ENCODE measurements around the gene CUL9.

CUL9 gene

GRCh38 chr6:43193929-43194328 lies 11.9 kb downstream of the CUL9 start:
- no peak for TF ChIP-seq RARB (CRISPR knock-in tag; IDR thresholded peaks at IDR 0.05)
- no peak for TF ChIP-seq BACH2 (CRISPR knock-in tag; IDR thresholded peaks at IDR 0.05; ENCODE audit: borderline replicate concordance)
- TF ChIP-seq CSDC2 (CRISPR knock-in tag; IDR thresholded peaks at IDR 0.05), result no peak
- TF ChIP-seq ZFP3 (CRISPR knock-in tag; IDR thresholded peaks at IDR 0.05), result no peak
- TF ChIP-seq POU6F1 (CRISPR knock-in tag; IDR thresholded peaks at IDR 0.05; ENCODE audit: borderline replicate concordance, low read depth), result no peak
- no peak for TF ChIP-seq ESRRG (CRISPR knock-in tag; IDR thresholded peaks at IDR 0.05)
- no peak for TF ChIP-seq GLIS3 (CRISPR knock-in tag; IDR thresholded peaks at IDR 0.05)
- ATAC-seq, result no peak

GRCh38 chr6:43196337-43196736 lies 14.3 kb downstream of the CUL9 start:
- TF ChIP-seq CREB5 (CRISPR knock-in tag; IDR thresholded peaks at IDR 0.05; ENCODE audit: low read depth) (no peak), SNAI2 (CRISPR knock-in tag; IDR thresholded peaks at IDR 0.05) (no peak), ZNF565 (CRISPR knock-in tag; conservative IDR thresholded peaks at IDR 0.05; ENCODE audit: low read depth) (no peak), ZFP30 (CRISPR knock-in tag; IDR thresholded peaks at IDR 0.05) (no peak), RARB (CRISPR knock-in tag; IDR thresholded peaks at IDR 0.05) (no peak), POU6F1 (CRISPR knock-in tag; IDR thresholded peaks at IDR 0.05; ENCODE audit: borderline replicate concordance, low read depth) (no peak), ZNF8 (CRISPR knock-in tag; IDR thresholded peaks at IDR 0.05) (no peak), ZNF70 (CRISPR knock-in tag; IDR thresholded peaks at IDR 0.05) (no peak), ESRRG (CRISPR knock-in tag; IDR thresholded peaks at IDR 0.05) (no peak), TCF4 (CRISPR knock-in tag; IDR thresholded peaks at IDR 0.05; ENCODE audit: borderline replicate concordance) (no peak), TOX (CRISPR knock-in tag; IDR thresholded peaks at IDR 0.05; ENCODE audit: borderline replicate concordance) (no peak), PPARA (CRISPR knock-in tag; IDR thresholded peaks at IDR 0.05; ENCODE audit: borderline replicate concordance) (no peak), CSRNP3 (CRISPR knock-in tag; IDR thresholded peaks at IDR 0.05) (no peak), ZFP3 (CRISPR knock-in tag; IDR thresholded peaks at IDR 0.05) (no peak), GLIS3 (CRISPR knock-in tag; IDR thresholded peaks at IDR 0.05) (no peak), CSDC2 (CRISPR knock-in tag; IDR thresholded peaks at IDR 0.05) (no peak), BACH2 (CRISPR knock-in tag; IDR thresholded peaks at IDR 0.05; ENCODE audit: borderline replicate concordance) (no peak), ARNTL (CRISPR knock-in tag; IDR thresholded peaks at IDR 0.05; ENCODE audit: borderline replicate concordance, low read depth) (no peak), ZC3H10 (CRISPR knock-in tag; IDR thresholded peaks at IDR 0.05) (no peak), OSR1 (CRISPR knock-in tag; IDR thresholded peaks at IDR 0.05) (no peak)
- no peak for ATAC-seq

- no peak for ATAC-seq
- no peak for TF ChIP-seq ZC3H10 (CRISPR knock-in tag; IDR thresholded peaks at IDR 0.05)
- no peak for TF ChIP-seq TCF4 (CRISPR knock-in tag; IDR thresholded peaks at IDR 0.05; ENCODE audit: borderline replicate concordance)
- TF ChIP-seq CSRNP3 (CRISPR knock-in tag; IDR thresholded peaks at IDR 0.05), result no peak
- no peak for TF ChIP-seq ZFP3 (CRISPR knock-in tag; IDR thresholded peaks at IDR 0.05)
- TF ChIP-seq CSDC2 (CRISPR knock-in tag; IDR thresholded peaks at IDR 0.05), result no peak
These were observed 17.9 kb downstream of the CUL9 start for GRCh38 chr6:43199912-43200311.

GRCh38 chr6:43200541-43200940 lies 18.5 kb downstream of the CUL9 start:
- ATAC-seq, result no peak
- TF ChIP-seq TOX (CRISPR knock-in tag; IDR thresholded peaks at IDR 0.05; ENCODE audit: borderline replicate concordance) (no peak), CSDC2 (CRISPR knock-in tag; IDR thresholded peaks at IDR 0.05) (no peak), ZNF8 (CRISPR knock-in tag; IDR thresholded peaks at IDR 0.05) (no peak), TSHZ2 (CRISPR knock-in tag; IDR thresholded peaks at IDR 0.05) (no peak), CREB5 (CRISPR knock-in tag; IDR thresholded peaks at IDR 0.05; ENCODE audit: low read depth) (no peak), ZNF70 (CRISPR knock-in tag; IDR thresholded peaks at IDR 0.05) (no peak), ZC3H10 (CRISPR knock-in tag; IDR thresholded peaks at IDR 0.05) (no peak)
